GM12872 (cell line): ENCODE results near the gene BMAL2.

Experiments
- CTCF ChIP-seq: IDR thresholded peaks from 3 replicates; pipeline ENCODE4 v1.5.1; 2011; ENCODE audit warnings: low read depth, mild to moderate bottlenecking, low read length, moderate library complexity; ENCODE audit not compliant: insufficient read depth

The BMAL2 gene

GRCh38 chr12:27292718-27293117, 39.9 kb upstream of the BMAL2 start:
- no peak for TF ChIP-seq CTCF

- no peak for TF ChIP-seq CTCF
These were observed 39.2 kb upstream of the BMAL2 start for GRCh38 chr12:27293463-27293862.

GRCh38 chr12:27296674-27297073, 36.0 kb upstream of the BMAL2 start:
- TF ChIP-seq CTCF = no peak

- TF ChIP-seq CTCF = no peak
These were observed 35.1 kb upstream of the BMAL2 start for GRCh38 chr12:27297566-27297965.

GRCh38 chr12:27299102-27299501, 33.5 kb upstream of the BMAL2 start:
- TF ChIP-seq CTCF = no peak

GRCh38 chr12:27300226-27300625, 32.4 kb upstream of the BMAL2 start:
- TF ChIP-seq CTCF = no peak

- no peak for TF ChIP-seq CTCF
These were observed 29.2 kb upstream of the BMAL2 start for GRCh38 chr12:27303139-27304111.
